DMS53 treated with DMSO at 0.1 percent for 48 hours (cell line): ENCODE results near the gene PTPRT.

Source experiments
- DNase-seq: peaks from one replicate; lab custom pipeline; 2025; ENCODE audit not compliant: unreplicated experiment; lab: John Stamatoyannopoulos, UW

PTPRT gene

DNA sequence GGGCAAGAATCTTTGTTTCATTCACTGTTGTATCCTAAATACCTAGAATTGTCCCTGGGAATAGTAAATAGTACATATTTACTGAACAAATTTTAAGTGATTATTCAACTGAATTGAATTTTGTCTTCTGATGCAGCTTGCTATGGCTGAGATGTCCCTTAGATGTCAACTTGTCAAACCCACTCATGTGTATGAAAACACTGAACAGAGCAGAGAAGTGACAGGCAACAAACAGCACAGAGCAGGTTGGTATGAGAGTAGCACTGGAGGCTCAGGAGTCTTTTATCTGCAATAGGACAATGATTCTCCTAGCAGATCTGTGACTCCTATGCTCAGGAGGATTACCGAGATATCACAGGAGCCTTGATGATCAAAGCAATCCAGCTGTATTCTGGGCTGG, 1031.4 kb downstream of the PTPRT start:
- no peak for DNase-seq

DNA sequence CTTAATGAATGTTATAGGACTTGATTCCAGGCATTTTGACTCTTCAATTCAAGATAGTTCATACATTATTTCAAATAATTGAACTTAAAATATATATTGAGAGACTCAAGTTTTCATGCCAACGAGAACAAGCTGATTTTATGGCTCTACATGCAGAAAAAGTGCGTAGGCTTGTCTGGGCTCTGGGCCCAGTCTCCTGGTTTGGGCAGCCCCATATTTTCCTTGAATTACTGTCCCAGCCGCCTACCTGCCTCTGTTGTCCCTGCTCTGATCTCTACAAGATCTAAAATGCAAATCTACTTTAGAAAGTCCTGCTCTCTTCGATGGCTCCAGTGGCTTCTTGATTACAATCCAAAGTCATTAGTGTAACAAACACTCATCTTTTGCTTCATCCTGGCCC, 1034.1 kb downstream of the PTPRT start:
- DNase-seq, result no peak

DNA sequence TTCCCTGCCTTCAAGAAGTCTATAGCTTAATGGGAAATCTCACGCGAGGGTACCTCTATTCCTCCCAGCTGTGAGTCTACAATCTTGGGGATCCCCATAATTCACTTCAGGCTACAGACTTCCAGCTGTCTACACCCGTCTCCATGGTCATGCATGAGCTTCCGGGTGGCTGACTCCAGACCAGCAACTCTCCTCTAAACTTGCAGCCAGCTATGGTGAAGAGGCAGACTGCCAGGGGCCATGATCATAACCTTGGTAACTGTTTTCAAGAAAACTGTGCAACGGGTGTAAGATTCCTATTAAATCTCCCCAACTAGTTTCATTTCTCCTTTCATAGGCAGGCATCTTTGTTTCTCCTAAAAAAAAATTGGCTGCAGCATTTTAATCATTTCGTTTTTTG, 1037.1 kb downstream of the PTPRT start:
- DNase-seq, result no peak

DNA sequence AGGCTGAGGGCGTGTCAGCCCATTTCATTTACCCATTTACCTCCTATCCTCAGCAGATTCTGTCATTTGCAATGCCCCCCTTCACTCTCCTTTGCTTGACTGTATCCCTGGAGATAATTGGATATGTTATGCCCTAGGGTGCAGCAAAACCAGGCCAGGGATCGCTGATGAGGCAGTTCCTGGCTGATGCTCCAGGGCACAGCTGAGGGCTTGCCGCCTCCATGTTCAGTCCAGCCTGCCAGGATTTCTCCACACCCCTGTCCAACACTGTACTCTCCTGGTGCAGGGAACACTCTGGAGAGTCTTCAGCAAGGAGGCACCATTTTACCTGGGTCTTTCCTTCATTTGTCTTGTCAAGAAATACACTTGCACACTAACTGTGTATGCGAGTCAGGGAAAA, 1039.5 kb downstream of the PTPRT start:
- no peak for DNase-seq

DNA sequence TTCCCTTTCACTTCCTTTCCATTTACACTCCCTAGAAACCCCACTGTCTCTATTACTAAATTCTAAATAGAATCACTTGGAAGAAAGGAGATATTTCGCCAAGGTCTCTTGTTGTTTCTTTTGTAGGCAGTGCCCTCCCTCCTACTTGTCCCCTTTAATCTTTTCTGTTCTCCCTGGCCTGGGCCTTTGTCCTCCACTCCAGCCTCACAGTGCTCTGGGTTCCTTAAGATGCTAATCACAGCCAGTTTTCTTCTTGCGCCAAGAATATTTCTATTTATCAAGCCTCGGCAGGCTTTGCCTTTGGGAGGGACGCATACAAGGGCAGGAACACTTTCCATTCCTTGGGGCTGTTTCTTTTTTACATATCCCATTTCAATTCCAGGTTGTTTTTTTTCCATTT, 1051.0 kb downstream of the PTPRT start:
- DNase-seq, result no peak

DNA sequence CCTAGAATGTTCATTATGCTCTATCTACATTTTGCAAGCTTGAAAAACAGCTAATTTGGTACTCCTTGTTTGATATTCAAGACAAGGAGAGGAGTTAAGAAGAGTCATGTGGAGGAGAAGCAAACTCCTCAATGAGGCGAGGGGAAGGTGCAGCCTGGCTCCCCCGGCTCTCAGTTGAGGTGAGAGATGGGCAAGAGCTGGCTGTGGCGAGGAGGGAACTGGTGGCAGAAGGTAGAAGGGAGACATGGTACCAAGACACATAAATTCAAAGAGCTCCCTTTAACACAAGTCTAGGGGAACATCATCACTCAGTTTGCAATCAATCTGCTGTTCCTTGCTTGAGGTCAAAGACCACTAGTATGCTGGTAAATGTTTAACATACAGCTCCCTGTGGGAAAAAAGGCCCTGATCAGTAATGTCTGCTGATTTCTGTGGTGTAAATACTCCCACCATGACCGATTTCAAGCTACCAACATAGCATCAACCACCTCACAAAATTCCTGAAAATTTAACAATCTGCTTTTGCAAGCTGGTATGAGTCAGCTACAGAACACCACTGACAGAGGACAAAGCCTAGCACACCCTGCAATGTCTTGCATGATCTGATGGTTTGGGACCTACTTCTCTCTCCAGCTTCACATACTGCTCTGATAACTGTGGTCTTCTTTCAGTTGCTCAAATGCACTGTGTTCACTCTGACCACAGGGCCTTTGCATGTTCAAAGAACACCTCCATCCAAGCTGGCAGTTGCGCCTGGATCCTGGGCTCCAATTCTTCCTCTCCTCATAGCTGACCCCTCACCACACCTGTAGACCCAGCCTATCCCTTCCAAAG, 1055.2 kb downstream of the PTPRT start:
- DNase-seq, result no peak

DNA sequence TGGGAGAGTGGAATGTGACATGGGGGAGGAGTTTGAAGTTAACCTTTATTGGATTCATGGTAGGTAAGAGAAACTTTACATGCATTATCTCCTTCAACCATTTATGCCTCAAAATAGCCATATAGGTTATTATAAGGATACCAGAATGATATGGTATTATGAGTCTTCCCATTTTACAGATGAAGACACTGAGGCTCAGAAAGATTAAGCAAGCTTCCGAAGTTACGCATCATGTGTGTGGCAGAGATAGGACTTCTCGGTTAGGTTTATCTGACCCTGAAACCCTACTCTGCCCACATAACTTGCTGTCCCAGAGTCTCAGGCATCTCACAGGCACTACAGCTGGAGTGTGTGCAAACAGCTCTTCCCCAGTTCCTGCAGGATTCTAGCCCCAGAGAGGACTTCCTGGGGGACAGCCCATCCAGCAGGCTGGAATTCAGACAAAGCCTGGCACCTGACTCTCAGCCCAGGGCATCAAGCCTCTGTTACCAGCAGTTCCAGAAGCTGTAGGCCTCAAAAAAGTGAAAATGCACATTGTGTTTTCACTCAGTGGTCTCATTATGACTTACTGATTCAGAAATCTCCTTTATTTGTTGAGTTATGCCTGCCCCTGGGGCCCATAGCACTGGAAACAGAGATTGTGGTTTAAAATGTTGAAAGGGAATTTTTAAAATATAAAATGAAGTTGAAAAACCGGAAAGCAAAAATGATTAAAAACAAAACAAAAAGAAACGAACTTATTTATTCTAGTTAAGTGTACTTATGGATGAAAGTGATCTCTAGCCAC, 1058.7 kb downstream of the PTPRT start:
- no peak for DNase-seq

DNA sequence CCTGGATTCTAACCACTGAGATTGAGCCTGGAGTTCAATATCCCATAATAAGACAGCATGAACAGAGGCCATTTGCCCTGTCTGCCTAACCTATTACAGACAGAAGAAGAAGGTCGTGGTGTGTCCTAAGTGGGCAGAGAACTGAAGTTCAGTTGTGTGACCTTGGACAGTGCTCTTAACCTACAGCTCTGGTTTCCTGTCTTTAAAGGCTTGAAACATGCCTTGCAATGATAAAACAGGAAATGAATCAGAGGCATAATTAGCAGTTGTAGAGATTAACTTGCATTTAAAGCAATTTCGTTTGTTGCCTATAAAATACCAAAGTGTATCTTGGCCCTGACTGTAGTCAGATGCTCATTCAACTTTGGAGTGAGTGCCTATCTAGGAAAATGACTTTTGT, 1064.3 kb downstream of the PTPRT start:
- no peak for DNase-seq

DNA sequence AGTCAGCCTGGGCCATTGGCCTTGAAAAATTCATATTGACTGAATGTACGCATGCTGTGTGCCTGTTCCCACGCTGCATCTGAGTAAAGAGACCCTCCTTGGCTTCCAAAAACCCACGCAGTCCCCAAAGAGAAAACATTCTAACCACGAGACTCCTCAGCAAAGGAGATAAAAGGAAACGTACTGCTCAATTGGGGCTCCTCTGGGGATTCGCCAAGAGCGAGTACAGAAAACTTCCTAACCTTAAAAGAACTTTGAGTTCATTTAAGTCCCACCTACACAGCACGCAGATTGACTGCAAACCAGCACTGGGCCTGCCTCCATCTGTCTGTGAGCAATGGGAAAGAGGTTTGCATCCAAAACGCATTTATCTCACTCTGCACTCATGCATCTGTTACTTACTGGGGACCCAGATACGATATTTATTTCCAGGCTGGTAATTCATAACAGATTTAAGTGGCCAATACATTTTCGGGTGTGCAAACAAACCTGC, 1065.7 kb downstream of the PTPRT start:
- no peak for DNase-seq

DNA sequence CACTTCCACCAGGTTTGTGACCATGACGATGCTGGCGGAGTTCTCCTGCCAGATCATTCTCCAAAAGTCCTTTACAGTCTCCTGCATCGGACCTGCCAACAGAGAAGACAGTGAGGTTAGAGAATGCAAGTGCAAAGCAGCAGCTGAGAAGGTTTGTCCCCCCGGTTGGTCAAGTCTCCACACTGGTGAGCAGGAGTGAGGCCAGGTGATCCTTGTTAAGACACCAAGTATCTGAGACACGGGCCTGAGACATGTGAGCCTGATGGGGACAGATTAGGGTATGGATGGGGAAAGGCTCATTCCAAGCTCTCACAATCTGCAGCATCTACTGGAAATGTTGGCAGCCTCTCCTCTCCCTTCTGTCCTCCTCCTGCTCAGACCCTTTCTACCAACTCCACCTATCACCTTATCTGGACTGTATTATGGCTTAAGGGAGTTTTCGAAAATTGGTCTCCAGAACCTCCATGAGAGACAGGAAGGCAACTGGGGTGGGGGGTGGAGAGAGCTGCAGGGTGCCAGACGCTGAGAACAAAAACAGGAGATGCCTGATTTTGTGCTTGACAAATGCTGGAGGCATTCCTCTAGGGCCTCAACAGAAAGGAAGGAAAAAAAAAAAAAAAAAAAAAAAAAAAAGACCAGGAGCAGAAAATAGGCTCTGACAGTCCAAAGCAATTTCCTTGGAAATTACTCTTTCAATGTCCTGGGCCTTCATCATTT, 1071.1 kb downstream of the PTPRT start:
- no peak for DNase-seq

DNA sequence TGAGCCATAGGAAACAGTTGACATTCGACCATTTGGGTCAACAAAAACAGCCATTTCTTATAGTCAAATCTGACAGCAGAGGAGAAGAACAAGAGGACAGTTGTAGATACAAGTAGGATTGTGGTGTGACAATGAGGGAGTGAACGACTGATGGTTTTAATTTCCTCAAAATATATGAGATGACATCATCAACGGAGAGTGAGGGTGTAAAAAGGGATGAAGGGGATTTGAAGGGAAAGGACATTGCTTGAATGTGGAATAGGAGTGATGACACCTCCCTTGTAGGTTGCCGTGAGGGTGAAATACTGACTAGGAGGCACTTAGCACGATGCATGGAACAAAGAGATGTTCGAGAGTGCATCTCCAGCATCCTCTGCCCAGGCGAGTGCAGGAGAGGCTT, 1071.7 kb downstream of the PTPRT start:
- no peak for DNase-seq

DNA sequence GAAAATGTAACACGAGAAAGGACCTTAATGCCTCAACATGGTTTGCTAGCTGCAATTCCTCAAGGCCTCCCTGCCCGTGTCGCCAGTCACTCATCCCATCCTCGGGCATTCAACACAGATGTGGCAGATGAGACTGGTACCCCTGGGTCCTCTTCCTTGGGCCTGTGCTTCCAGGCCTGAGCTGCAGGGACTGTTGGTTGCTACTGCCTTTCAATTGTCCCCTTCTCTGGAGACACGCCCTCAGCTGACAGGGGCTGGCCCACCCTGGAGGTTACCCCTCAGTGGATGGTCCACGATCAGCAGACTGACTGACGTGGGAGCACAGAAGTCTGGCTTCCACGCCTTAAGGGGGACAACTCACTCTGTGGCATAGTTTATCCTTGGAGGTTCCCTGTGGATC, 1076.5 kb downstream of the PTPRT start:
- DNase-seq, result no peak

DNA sequence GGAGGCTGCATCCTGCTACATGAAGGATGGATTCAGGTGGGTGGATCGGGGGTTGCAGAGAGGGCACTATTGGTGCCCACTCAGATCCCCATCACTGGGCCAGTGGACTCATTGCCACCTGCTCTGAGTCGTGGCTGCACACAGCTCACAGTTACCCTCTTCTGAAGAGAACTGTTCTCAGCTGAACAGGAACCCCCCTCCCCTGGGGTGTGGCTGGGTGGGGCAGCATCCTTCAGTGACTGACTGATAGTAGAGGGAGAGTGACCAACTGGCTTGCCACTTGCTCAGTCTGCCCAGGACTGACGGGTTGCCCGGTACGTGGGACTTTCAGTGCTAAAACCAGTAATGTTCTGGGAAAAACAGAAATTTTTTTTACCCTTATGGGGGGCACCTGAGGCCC, 1077.5 kb downstream of the PTPRT start:
- no peak for DNase-seq

DNA sequence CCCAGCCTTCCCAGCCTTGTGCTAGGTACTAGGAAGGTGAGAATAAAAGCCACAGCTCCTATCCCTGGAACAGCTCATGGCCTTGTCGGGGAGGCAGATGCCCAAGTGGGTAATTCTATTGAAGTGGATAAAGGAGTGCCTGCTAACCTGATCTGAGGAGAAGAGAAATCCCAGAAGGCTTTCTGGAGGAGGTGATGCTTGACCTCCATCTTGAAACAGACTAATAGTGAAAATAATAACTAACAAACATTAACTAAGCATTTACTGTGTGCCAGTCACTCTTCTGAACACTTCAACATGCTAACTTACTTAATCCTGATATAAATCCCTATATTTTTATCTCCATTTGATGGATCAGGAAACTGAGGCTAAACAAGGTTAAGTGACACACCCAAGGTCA, 1078.4 kb downstream of the PTPRT start:
- DNase-seq, result no peak

DNA sequence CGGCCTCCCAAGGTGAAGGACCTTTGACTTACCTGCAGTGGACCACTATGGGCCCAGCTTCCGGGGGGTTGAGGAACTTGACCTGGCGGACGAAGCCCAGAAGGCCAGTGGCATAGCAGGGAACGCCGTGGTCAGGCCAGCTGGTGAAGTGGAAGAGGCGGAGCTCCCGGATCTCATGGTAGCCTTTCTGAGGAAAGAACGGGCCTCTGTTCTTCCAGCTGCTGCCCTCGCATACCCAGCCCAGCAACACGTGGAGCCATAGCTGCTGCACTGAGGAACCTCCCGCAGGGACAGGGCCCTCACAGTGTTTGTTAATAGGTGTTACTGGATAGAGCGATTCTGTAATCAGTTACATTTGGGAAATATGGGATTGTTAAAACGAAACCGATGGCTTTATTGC, 1079.4 kb downstream of the PTPRT start:
- DNase-seq, result no peak

DNA sequence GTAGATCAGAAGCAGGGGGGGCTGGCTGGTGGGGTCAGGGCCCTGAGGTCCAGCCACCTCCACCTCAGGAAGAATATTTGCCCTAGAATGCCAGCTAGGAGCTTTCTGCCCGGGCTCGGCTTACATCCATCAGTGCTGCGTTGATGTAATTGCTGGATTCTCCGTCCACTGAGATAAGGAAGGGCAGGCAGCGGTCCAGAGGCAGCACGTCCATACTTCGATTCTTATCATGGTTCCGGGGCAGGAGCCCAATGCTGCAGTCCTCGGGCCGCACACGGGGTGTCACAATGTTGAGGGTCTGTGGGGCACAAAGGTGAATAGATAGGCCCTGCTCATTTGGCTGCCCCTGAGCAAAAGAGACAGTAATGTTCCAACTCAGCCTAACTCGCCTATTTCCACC, 1087.7 kb downstream of the PTPRT start:
- DNase-seq, result no peak

DNA sequence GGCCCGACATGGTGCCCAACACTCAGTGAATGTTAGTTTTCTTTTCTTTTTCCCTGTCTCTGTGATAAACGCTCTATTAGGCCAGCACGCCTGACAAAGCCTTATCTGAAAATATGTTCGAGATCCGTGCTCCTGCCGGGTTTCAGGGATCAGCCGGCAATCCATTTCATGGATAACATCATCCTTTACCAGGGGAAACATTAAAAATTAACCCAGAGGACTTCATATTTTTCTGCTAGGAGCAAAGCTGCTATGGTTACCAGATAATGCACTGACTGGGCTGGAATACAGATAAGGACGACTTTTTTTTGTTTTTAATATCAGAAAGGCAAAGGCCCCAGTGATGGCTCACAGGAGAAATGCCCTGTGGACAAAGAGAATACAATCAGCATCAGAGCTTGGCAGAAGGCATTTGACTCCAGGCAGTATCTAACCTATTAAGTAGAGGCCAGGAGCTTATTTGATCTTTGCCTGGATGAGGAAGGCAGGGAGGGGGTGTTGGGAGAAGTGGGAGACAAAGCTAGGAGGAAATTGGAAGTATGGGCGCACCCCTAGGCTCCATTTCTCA, 1089.5 kb downstream of the PTPRT start:
- no peak for DNase-seq

DNA sequence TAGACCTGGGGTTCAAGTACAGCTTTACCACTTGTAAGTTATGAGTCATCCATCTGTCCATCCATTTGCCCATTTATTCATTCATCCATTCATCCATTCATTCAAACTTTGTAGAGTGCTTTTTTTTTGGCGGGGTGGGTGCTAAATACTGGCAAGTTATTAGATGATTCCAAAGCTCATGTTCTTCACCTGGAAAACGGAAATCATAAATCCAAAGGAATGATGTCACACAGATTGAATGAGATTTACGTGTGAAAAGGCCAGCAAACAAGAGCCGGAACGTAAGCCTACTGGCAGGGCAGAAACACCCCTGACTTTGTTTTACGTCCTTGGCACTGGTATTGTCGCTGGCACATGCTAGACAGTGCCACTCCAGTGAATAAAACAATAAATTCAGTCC, 1090.6 kb downstream of the PTPRT start:
- DNase-seq, result no peak

DNA sequence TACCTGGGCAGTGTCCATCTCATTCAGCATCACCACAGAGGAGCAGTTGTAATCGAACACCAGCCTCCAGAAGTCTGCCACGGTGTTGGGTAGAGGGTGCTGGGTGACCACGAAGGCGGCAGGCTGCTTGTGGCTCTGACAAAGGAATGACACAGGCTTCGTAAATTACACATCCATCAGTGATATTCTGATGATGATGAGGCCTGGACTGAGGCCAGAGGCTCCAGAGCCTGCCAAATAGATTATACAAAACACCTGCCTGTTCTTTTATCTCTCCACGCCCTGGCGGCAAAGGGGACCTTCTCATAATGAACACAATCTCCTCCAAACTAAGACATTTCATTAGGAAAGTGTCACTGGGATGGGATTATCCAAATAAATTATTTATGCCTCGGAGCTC, 1091.3 kb downstream of the PTPRT start:
- DNase-seq, result no peak

DNA sequence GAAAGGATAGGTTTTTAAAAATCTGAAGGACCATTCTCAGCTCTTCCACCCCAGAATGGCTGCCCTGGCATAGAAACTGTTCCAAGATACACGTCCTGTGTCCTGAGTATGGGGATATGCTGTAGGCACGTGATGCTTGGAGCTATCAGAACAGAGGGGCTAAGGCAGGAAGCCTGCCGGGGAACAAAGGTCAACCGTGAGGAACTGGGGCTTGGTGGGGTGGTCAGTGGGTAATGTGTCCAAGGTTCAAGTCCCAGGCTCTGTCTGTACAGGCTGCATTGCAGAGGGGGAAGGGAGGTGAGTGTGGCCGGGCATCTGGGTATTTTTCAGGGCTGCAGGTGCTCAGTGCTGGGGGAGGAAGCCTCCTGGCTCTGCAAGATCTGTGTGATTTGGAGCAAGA, 1092.0 kb downstream of the PTPRT start:
- no peak for DNase-seq

DNA sequence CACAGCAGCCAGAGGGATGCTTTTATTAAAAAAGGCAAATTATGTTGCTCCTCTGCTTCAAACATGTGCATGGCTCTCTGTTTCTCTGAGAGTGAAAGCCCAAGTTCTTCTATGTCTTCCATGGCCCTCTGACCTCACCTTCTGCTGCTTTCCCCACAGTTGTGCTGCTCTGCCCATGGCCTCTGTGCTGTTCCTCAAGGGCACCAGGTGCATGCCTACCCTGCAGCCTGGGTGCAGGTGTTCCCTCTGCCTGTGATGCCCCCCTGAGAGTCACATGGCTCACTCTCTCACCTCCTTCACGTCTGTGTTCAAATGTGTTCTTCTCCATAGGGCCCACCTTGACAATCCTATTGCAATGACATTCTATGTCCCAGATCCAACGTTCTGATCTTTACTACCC, 1094.5 kb downstream of the PTPRT start:
- DNase-seq, result no peak
